HG02870 (cell line): Measurements from ENCODE around the gene PRDM1.

Experiments
- ATAC-seq: cut with Tn5 transposase; IDR thresholded peaks from one replicate; pipeline ENCODE4 v1.9.1; 2021; ENCODE audit warnings: mild to moderate bottlenecking, moderate library complexity; ENCODE audit not compliant: unreplicated experiment

Gene PRDM1

GRCh38 chr6:106069478-106069877 lies 16.7 kb upstream of the PRDM1 start:
- no peak for ATAC-seq

GRCh38 chr6:106070636-106071035 lies 15.5 kb upstream of the PRDM1 start:
- no peak for ATAC-seq

- no peak for ATAC-seq
These were observed 13.5 kb upstream of the PRDM1 start for GRCh38 chr6:106072501-106073090.

- no peak for ATAC-seq
These were observed 12.0 kb upstream of the PRDM1 start for GRCh38 chr6:106074146-106074545.

- no peak for ATAC-seq
These were observed 10.0 kb upstream of the PRDM1 start for GRCh38 chr6:106076139-106076538.

- no peak for ATAC-seq
These were observed 9.0 kb upstream of the PRDM1 start for GRCh38 chr6:106077170-106077569.

GRCh38 chr6:106077881-106078280 lies 8.3 kb upstream of the PRDM1 start:
- no peak for ATAC-seq

GRCh38 chr6:106079961-106080762 lies 6.0 kb upstream of the PRDM1 start:
- no peak for ATAC-seq

- no peak for ATAC-seq
These were observed 5.4 kb upstream of the PRDM1 start for GRCh38 chr6:106080763-106081095.

- ATAC-seq: no peak
These were observed 4.4 kb upstream of the PRDM1 start for GRCh38 chr6:106081715-106082114.

- no peak for ATAC-seq
These were observed 3.3 kb upstream of the PRDM1 start for GRCh38 chr6:106082735-106083398.

- ATAC-seq: no peak
These were observed 2.5 kb upstream of the PRDM1 start for GRCh38 chr6:106083618-106084017.

GRCh38 chr6:106084106-106084988 lies 1.8 kb upstream of the PRDM1 start:
- peak; percentile 79 for ATAC-seq

GRCh38 chr6:106084989-106085691 lies 996 bp upstream of the PRDM1 start:
- no peak for ATAC-seq

GRCh38 chr6:106085692-106085983 lies 498 bp upstream of the PRDM1 start:
- ATAC-seq: no peak

- ATAC-seq: no peak
These were observed 659 bp downstream of the PRDM1 start for GRCh38 chr6:106086814-106087175.

GRCh38 chr6:106087548-106088325 lies 1.6 kb downstream of the PRDM1 start:
- no peak for ATAC-seq

GRCh38 chr6:106090001-106090400 lies 3.9 kb downstream of the PRDM1 start:
- ATAC-seq: no peak

- no peak for ATAC-seq
These were observed 6.1 kb downstream of the PRDM1 start for GRCh38 chr6:106092279-106092678.
